ENCODE measurements around the gene GNG10.

Gene GNG10

DNA sequence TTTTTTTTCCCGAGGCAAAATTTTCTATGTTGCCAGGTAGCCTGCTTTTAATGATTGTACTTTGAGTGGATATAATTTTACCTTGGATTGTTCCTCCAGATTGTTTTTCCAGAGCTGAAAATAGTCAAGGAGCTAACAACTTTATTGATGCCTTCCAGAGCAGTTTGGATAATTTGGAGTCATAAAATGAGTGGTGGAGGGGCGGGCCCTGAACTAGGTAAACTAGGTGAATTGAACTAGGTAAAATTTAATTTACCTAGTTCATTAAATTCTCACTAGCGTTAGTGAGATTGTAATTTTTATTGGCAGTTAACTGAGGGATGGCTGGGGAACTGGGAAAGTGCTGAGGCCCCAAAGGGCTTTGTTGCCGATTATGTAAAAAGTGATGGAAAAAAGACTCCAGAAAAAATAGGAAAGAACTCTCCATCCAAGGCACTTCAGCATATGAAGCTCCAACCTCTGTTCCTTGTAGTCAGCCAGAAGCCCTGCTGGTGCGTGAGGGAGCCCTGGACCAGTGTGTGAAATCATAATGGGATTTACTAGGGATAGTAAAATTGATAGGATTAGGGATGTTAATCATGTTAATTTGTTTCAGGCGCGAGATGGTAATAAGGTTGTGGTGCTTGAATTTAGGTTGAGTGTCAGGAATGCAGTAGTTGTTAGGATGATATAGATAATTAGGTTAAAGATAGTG, 28.6 kb upstream of the GNG10 start:
- peak overlapping the region; percentile 80 for H3K4me3 ChIP-seq (ENCODE audit: low read length)
- no peak overlapping the region for H2AFZ ChIP-seq (ENCODE audit: low read depth, low read length)
- H3K36me3 ChIP-seq (ENCODE audit: insufficient read depth, low read length) = no peaks in the 10 kb centered on the region
- H3K27me3 ChIP-seq (ENCODE audit: insufficient read depth, low read length) = no peaks in the 10 kb centered on the region
- H3K4me1 ChIP-seq (ENCODE audit: insufficient read depth, low read length) = peaks cover 20% of the 10 kb centered on the region
- H3K9me3 ChIP-seq (ENCODE audit: low read length) = no peaks in the 10 kb centered on the region

DNA sequence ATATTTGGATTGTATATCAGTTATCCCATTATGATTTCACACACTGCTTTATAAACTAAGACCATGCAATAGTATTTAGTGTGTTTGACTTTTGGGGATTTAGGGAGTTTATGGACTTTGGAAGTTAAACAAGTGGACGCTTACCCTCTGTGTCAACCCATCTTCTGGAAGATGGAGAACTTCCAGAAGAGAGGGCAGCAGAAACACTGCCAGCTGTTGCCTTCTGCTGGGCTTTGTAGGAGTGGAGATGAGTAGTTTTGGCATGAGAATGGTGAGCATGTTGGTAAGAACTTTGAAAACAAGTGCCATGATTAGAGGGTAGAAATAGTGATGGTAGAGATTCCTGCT, 28.0 kb upstream of the GNG10 start:
- Histone ChIP-seq H3K36me3 (ENCODE audit: insufficient read depth, low read length) (no peaks in the 10 kb centered on the region), H3K4me3 (ENCODE audit: low read length) (no peak overlapping the region), H2AFZ (ENCODE audit: low read depth, low read length) (no peak overlapping the region), H3K27me3 (ENCODE audit: insufficient read depth, low read length) (no peaks in the 10 kb centered on the region), H3K4me1 (ENCODE audit: insufficient read depth, low read length) (peaks cover 20% of the 10 kb centered on the region), H3K9me3 (ENCODE audit: low read length) (no peaks in the 10 kb centered on the region)

DNA sequence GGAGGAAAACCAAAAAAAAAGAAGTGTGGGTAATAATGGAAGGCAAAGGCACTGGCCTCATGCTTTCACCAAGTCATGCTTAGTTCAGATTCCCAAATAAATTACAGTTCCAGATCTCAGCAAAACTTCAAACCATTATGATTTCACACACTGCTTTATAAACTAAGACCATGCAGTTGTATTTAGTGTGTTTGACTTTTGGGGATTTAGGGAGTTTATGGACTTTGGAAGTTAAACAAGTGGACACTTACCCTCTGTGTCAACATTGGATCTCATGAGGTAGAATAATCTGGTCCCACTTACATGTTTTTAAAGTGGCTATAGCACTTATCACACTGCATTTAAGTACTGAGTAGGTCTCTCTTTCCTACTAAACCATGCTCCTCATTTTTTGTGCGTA, 26.5 kb upstream of the GNG10 start:
- no peaks in the 10 kb centered on the region for H3K27me3 ChIP-seq (ENCODE audit: insufficient read depth, low read length)
- H3K36me3 ChIP-seq (ENCODE audit: insufficient read depth, low read length) = no peaks in the 10 kb centered on the region
- H3K4me1 ChIP-seq (ENCODE audit: insufficient read depth, low read length) = peaks cover 20% of the 10 kb centered on the region
- no peak overlapping the region for H3K4me3 ChIP-seq (ENCODE audit: low read length)
- peaks cover 2% of the 10 kb centered on the region for H3K9me3 ChIP-seq (ENCODE audit: low read length)
- H2AFZ ChIP-seq (ENCODE audit: low read depth, low read length) = no peak overlapping the region

DNA sequence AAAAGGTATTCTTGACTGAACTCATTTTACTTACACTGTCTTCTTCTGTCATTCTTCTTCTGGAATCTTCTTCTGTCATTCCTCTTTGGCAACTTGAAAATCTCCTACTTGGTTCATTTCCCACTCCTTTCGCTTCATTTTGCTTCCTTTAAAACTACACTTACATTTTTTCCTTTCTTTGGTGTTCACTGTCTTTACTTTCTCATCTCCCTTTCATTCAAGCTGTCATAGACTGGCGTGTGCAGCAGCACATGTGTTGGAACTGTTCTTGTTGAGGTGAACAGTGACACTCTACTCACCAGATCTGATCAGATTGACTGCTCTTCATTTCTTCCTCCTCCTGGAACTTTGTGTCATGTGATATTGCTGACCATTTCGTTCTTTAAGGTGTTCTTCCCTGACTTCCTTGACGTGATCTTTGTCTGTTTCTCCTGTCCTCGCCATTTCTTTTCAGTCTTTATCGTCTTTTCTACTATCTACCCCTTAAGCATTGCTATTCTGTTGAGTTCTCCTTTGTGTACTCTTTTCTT, 23.9 kb upstream of the GNG10 start:
- Histone ChIP-seq H3K27me3 (ENCODE audit: insufficient read depth, low read length) (no peaks in the 10 kb centered on the region), H2AFZ (ENCODE audit: low read depth, low read length) (no peak overlapping the region), H3K4me3 (ENCODE audit: low read length) (no peak overlapping the region), H3K4me1 (ENCODE audit: insufficient read depth, low read length) (peaks cover 10% of the 10 kb centered on the region), H3K9me3 (ENCODE audit: low read length) (peaks cover 2% of the 10 kb centered on the region), H3K36me3 (ENCODE audit: insufficient read depth, low read length) (no peaks in the 10 kb centered on the region)

DNA sequence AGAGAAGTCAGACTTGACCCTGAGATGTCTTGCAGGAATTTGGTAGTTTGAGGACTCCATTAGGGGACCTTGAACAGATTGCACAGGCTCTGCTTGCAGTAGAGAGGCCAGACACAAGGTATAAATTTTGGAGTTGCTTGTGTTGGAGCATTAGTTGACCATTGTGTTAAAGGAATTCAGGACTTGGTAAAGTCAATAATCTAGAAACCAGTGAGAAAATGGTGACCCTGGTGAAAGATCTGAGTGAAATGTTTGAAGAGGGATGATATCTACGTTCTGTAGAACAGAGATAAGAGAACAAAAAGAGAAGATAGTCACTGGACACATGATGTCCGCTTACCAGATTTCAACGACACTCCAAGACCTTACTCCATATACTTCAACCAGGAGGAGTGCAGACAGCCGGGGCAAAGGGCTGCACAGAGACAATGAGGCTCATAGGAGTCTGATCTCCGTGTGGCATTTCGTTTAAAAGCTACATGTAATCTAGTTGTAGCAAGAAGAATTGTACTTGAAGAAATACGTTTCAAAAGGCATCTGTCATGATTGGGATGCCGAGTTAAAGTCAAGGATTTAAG, 17.1 kb upstream of the GNG10 start:
- no peaks in the 10 kb centered on the region for H3K4me1 ChIP-seq (ENCODE audit: insufficient read depth, low read length)
- H3K9me3 ChIP-seq (ENCODE audit: low read length) = peaks cover 2% of the 10 kb centered on the region
- H3K4me3 ChIP-seq (ENCODE audit: low read length) = no peak overlapping the region
- H2AFZ ChIP-seq (ENCODE audit: low read depth, low read length) = no peak overlapping the region
- no peaks in the 10 kb centered on the region for H3K27me3 ChIP-seq (ENCODE audit: insufficient read depth, low read length)
- H3K36me3 ChIP-seq (ENCODE audit: insufficient read depth, low read length) = peaks cover 26% of the 10 kb centered on the region

DNA sequence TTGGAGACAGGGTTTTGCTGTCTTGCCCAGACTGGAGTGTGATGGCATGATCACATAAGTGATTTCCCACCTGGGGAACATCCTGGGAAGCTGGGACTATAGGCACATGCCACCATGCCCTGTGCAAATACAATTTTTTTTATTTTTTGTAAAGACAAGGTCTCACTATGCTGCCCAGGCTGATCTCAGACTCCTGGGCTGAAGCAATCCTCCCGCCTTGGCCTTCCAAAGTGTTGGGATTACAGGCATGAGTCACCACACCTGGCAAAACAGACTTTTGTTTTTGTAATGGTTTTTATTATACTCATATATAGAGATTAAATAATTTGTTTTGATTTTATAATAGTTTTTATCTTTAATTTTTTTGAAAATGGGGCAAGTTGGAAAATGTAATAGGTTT, 15.6 kb upstream of the GNG10 start:
- no peaks in the 10 kb centered on the region for H3K9me3 ChIP-seq (ENCODE audit: low read length)
- H3K4me3 ChIP-seq (ENCODE audit: low read length) = no peak overlapping the region
- H3K27me3 ChIP-seq (ENCODE audit: insufficient read depth, low read length) = no peaks in the 10 kb centered on the region
- no peaks in the 10 kb centered on the region for H3K4me1 ChIP-seq (ENCODE audit: insufficient read depth, low read length)
- no peak overlapping the region for H2AFZ ChIP-seq (ENCODE audit: low read depth, low read length)
- peaks cover 35% of the 10 kb centered on the region for H3K36me3 ChIP-seq (ENCODE audit: insufficient read depth, low read length)

DNA sequence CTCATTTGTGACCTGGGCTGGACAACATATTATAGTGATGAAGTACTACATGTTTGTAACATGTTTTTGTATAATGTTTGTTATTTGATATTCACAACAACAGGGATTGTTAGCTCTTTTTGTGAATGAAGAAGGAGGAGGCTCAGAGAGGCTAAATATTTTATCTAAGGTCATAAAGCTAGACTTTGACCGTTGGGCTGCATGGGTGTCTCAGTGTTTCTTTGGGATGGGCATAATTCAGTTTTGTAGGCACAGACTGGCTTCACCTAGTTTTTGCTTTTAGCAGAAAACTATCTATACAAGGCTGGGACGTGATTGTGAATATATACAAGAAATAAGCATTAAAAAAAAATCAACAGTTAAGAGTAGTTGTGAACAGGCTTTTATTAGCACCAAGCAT, 15.0 kb upstream of the GNG10 start:
- H3K9me3 ChIP-seq (ENCODE audit: low read length) = no peaks in the 10 kb centered on the region
- no peak overlapping the region for H3K4me3 ChIP-seq (ENCODE audit: low read length)
- no peaks in the 10 kb centered on the region for H3K27me3 ChIP-seq (ENCODE audit: insufficient read depth, low read length)
- no peaks in the 10 kb centered on the region for H3K4me1 ChIP-seq (ENCODE audit: insufficient read depth, low read length)
- peaks cover 35% of the 10 kb centered on the region for H3K36me3 ChIP-seq (ENCODE audit: insufficient read depth, low read length)
- no peak overlapping the region for H2AFZ ChIP-seq (ENCODE audit: low read depth, low read length)

DNA sequence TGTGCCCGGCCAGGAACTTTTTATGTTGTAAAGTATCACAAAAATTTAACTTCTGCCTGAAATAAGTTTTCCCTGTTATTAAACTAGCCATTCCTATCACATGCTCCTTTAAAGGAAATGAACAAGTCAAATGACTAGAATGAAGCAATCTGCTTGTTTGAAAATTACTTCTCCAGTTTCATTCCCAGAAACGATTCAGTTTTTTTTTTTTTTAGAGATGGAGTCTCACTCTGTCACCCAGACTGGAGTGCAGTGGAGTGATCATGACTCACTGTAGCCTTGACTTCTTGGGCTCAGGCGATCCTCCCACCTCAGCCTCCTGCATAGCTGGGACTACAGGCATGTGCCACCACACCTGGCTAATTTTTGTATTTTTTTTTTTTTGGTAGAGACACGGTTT, 13.3 kb upstream of the GNG10 start:
- H2AFZ ChIP-seq (ENCODE audit: low read depth, low read length) = no peak overlapping the region
- no peaks in the 10 kb centered on the region for H3K9me3 ChIP-seq (ENCODE audit: low read length)
- H3K27me3 ChIP-seq (ENCODE audit: insufficient read depth, low read length) = no peaks in the 10 kb centered on the region
- no peaks in the 10 kb centered on the region for H3K4me1 ChIP-seq (ENCODE audit: insufficient read depth, low read length)
- no peak overlapping the region for H3K4me3 ChIP-seq (ENCODE audit: low read length)
- H3K36me3 ChIP-seq (ENCODE audit: insufficient read depth, low read length) = peaks cover 32% of the 10 kb centered on the region

DNA sequence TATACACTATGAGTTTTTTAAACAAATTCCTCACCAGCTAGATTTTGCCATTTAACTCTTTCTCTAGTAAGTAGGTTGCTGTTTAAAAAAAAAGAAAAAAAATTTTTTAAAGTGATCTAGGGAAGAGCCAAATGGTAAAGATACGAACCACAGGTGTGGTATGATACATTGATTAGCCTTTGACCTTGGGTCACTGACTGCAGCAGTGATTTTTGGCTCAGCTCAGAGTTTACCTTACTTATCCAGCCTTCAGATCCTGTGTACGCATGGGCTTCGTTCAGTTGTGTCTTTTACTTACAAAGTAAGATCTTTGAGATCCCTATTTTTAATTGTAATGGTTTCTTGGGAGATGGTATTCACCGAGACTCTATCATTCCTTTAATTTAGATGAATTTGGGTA, 12.4 kb upstream of the GNG10 start:
- Histone ChIP-seq H3K36me3 (ENCODE audit: insufficient read depth, low read length) (peaks cover 40% of the 10 kb centered on the region), H3K27me3 (ENCODE audit: insufficient read depth, low read length) (no peaks in the 10 kb centered on the region), H2AFZ (ENCODE audit: low read depth, low read length) (no peak overlapping the region), H3K9me3 (ENCODE audit: low read length) (no peaks in the 10 kb centered on the region), H3K4me3 (ENCODE audit: low read length) (no peak overlapping the region), H3K4me1 (ENCODE audit: insufficient read depth, low read length) (no peaks in the 10 kb centered on the region)

DNA sequence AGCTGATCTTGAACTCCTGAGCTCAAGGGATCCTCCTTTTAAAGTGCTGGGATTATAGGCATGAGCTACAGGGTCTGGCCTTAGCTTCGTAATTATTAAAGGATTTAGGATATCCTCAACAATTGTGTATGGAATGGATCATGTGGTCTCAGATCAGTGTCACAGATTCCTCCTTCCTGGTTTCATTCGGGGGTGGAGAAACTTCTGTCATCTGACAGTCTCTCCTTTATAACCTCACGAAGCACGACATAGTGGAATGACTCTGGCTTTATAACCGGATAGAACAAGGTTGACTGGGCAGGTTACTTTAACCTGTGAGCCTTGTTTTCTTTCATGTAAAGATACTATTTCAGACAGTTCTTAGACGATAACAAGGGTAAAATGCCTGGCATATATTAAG, 4.4 kb upstream of the GNG10 start:
- no peaks in the 10 kb centered on the region for H3K27me3 ChIP-seq (ENCODE audit: insufficient read depth, low read length)
- peaks cover 2% of the 10 kb centered on the region for H3K4me1 ChIP-seq (ENCODE audit: insufficient read depth, low read length)
- H3K9me3 ChIP-seq (ENCODE audit: low read length) = no peaks in the 10 kb centered on the region
- peaks cover 11% of the 10 kb centered on the region for H3K36me3 ChIP-seq (ENCODE audit: insufficient read depth, low read length)
- no peak overlapping the region for H2AFZ ChIP-seq (ENCODE audit: low read depth, low read length)
- no peak overlapping the region for H3K4me3 ChIP-seq (ENCODE audit: low read length)

DNA sequence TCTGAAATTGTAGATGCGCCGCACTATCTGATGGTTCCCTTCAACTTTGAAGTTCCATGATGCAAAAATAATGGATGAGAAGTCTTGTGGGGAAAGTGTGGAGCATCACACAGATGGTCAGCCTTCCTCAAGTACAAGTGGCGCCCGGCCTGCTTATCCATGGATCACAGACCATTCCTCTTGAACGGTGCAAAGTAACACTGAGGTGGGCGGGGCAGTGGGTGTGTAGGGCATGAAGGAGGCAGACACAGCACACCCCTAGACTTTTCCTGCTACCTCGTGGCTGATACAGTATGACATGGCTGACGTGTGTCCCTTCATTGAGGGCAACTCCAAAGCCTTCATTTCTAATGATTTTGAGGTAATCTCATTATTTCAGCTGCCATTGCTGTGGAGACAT, 2.5 kb upstream of the GNG10 start:
- no peaks in the 10 kb centered on the region for H3K9me3 ChIP-seq (ENCODE audit: low read length)
- peaks cover 3% of the 10 kb centered on the region for H3K36me3 ChIP-seq (ENCODE audit: insufficient read depth, low read length)
- H3K4me3 ChIP-seq (ENCODE audit: low read length) = no peak overlapping the region
- H3K4me1 ChIP-seq (ENCODE audit: insufficient read depth, low read length) = peaks cover 17% of the 10 kb centered on the region
- H2AFZ ChIP-seq (ENCODE audit: low read depth, low read length) = no peak overlapping the region
- no peaks in the 10 kb centered on the region for H3K27me3 ChIP-seq (ENCODE audit: insufficient read depth, low read length)

DNA sequence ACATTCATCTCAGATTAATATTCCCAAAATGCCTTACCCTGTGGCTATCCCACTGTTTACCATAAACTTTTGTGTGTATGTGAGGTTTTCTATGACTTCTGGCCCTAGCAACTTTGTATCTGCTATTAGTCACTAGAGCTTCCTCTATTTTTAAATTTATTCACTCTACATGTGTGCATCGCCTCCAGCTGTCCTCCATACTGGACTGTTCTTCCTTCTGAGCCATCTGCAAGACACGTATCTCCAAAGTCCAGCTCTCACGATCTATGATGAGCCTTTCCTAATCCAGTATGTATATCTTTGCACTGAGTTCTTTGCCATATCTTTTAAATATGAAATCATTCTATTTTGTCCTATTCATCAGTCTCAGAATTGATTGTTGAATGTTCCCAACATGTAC, 1.7 kb upstream of the GNG10 start:
- Histone ChIP-seq H3K36me3 (ENCODE audit: insufficient read depth, low read length) (peaks cover 8% of the 10 kb centered on the region), H3K4me3 (ENCODE audit: low read length) (no peak overlapping the region), H3K27me3 (ENCODE audit: insufficient read depth, low read length) (no peaks in the 10 kb centered on the region)

DNA sequence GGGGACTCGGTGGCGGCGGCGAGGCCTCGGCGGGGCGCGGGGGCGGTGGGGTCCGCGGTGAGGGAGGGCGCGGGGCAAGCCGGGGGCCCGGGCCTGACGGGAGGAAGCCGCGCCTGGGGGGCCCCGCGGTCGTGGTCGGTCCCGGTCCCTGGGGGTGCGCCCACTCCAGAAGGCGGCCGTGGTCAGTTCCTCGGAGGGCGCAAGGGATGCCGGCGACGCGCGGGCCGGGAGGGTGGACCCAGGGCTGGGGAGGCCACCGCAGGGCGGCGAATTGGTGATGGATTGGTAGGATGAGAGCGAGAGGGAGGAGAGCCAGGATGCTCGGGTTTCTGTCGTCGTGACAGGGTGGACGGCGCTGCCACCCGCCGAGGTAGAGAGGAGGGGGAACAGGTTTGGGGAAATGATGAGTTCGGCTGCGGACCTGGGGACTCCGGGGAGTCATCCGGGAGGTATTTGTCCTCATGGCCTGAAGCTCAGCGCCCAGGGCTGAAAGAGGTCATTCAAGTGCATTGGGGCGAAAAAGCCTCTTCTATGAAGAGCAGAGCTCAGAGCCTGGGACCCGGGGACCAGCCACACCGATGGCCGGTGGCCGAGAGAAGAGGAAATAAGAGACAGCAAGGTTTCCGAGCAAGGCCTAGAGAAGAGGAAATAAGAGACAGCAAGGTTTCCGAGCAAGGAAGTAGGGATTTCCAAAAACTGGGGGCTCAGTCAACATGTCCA, 557 bp downstream of the GNG10 start:
- Histone ChIP-seq H3K4me1 (ENCODE audit: insufficient read depth, low read length) (peaks cover 17% of the 10 kb centered on the region), H3K4me3 (ENCODE audit: low read length) (peak overlapping the region; percentile 78), H3K9me3 (ENCODE audit: low read length) (no peaks in the 10 kb centered on the region), H2AFZ (ENCODE audit: low read depth, low read length) (peak overlapping the region; percentile 88), H3K36me3 (ENCODE audit: insufficient read depth, low read length) (peaks cover 19% of the 10 kb centered on the region), H3K27me3 (ENCODE audit: insufficient read depth, low read length) (no peaks in the 10 kb centered on the region)

More for the DNA sequence above, 1.7 kb upstream of the GNG10 start:
- Histone ChIP-seq H3K9me3 (ENCODE audit: low read length) (no peaks in the 10 kb centered on the region), H3K4me1 (ENCODE audit: insufficient read depth, low read length) (peaks cover 17% of the 10 kb centered on the region), H2AFZ (ENCODE audit: low read depth, low read length) (no peak overlapping the region)

Measured in neuron (in vitro differentiated cells).